ENCODE results near the gene CDH20. TPM values are rescaled to one million over a fixed set of nuclear protein-coding genes. Genes with fewer than 3 reads are reported as not detected.

CDH20 gene
- total RNA-seq, 1 experiment from 2014 or later: not detected

DNA sequence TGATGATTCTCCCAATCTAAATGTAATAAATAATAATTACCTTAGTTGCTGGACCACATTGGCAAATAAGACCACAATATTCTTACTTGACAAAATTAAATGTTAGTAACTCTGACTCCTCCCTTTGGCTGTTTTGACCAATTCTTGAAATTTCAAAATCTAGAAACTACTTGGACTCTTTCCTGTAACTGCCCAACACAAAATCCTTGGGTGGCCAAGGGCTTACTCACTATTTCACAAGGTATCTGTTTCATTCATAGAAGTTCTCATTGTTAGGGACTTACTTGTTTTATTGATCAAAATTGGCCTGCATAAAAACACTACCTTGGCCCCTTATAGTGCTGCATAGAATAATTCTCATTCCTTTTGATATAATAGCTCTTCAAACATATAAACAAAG, 19.4 kb downstream of the CDH20 start:
- H3K9me3 ChIP-seq (ENCODE audit: low read length): no peaks in the 10 kb centered on the region
- H3K9ac ChIP-seq (ENCODE audit: low read length): no peak overlapping the region
- H3K4me1 ChIP-seq (ENCODE audit: insufficient read depth, low read length): no peaks in the 10 kb centered on the region
- CTCF ChIA-PET: no interaction called here
- no peaks in the 10 kb centered on the region for H3K36me3 ChIP-seq (ENCODE audit: low read depth, low read length)
- H2AFZ ChIP-seq (ENCODE audit: low read length): no peak overlapping the region
- H3F3A ChIP-seq (ENCODE audit: low read length, unreplicated experiment): no peaks in the 10 kb centered on the region
- DNase-seq (no peak), ATAC-seq (no peak)
- POLR2A ChIA-PET (ENCODE audit: unreplicated experiment): no interaction called here
- intact Hi-C loops (cut with micrococcal nuclease): no loop called here
- TF ChIP-seq EZH2 (IDR thresholded peaks at IDR 0.05; ENCODE audit: low read length, unreplicated experiment) (no peak), CTCF (conservative IDR thresholded peaks at IDR 0.05; ENCODE audit: low read depth, low read length) (no peak), EZH2phosphoT487 (IDR thresholded peaks at IDR 0.05; ENCODE audit: borderline replicate concordance, low read length) (no peak)
- no peaks in the 10 kb centered on the region for H3K27me3 ChIP-seq (ENCODE audit: low read length)
- no peak overlapping the region for H3K4me3 ChIP-seq (ENCODE audit: low read length)
- no peaks in the 10 kb centered on the region for H3K9me2 ChIP-seq (replicated peaks; ENCODE audit: low read length)
- H3K4me2 ChIP-seq (ENCODE audit: low read length): no peak overlapping the region
- no peaks in the 10 kb centered on the region for H3K79me2 ChIP-seq (ENCODE audit: low read length)
- no TSS peak for BruUV-seq (replicated peaks)
- H4K20me1 ChIP-seq (ENCODE audit: low read length): no peaks in the 10 kb centered on the region
- H3K27ac ChIP-seq (ENCODE audit: low read length): no peak overlapping the region

GRCh38 chr18:61360404-61361383, 27.5 kb downstream of the CDH20 start:
- Histone ChIP-seq H3K27ac (ENCODE audit: low read length) (no peak overlapping the region), H2AFZ (ENCODE audit: low read length) (no peak overlapping the region), H3K36me3 (ENCODE audit: low read depth, low read length) (no peaks in the 10 kb centered on the region), H3K4me3 (ENCODE audit: low read length) (no peak overlapping the region), H3K9me2 (replicated peaks; ENCODE audit: low read length) (no peaks in the 10 kb centered on the region), H4K20me1 (ENCODE audit: low read length) (no peaks in the 10 kb centered on the region), H3K27me3 (ENCODE audit: low read length) (no peaks in the 10 kb centered on the region; the same call in 1 of the 2 replicates), H3K4me2 (ENCODE audit: low read length) (no peak overlapping the region), H3K79me2 (ENCODE audit: low read length) (no peaks in the 10 kb centered on the region), H3K4me1 (ENCODE audit: insufficient read depth, low read length) (no peaks in the 10 kb centered on the region), H3F3A (ENCODE audit: low read length, unreplicated experiment) (no peaks in the 10 kb centered on the region), H3K9me3 (ENCODE audit: low read length) (no peaks in the 10 kb centered on the region), H3K9ac (ENCODE audit: low read length) (no peak overlapping the region)
- POLR2A ChIA-PET (ENCODE audit: unreplicated experiment): no interaction called here
- intact Hi-C loops (cut with micrococcal nuclease): no loop called here
- TF ChIP-seq EZH2phosphoT487 (IDR thresholded peaks at IDR 0.05; ENCODE audit: borderline replicate concordance, low read length): no peak
- TF ChIP-seq EZH2 (IDR thresholded peaks at IDR 0.05; ENCODE audit: low read length, unreplicated experiment): no peak
- no peak for TF ChIP-seq CTCF (conservative IDR thresholded peaks at IDR 0.05; ENCODE audit: low read depth, low read length)
- DNase-seq (no peak), ATAC-seq (no peak)
- CTCF ChIA-PET: no interaction called here
- no TSS peak for BruUV-seq (replicated peaks)

GRCh38 chr18:61362511-61362910, 29.3 kb downstream of the CDH20 start:
- no peak for DNase-seq
- CTCF ChIA-PET: no interaction called here
- H3K4me2 ChIP-seq (ENCODE audit: low read length): no peak overlapping the region
- no peak for ATAC-seq
- no peak overlapping the region for H3K4me3 ChIP-seq (ENCODE audit: low read length)
- H3F3A ChIP-seq (ENCODE audit: low read length, unreplicated experiment): no peaks in the 10 kb centered on the region
- H3K79me2 ChIP-seq (ENCODE audit: low read length): no peaks in the 10 kb centered on the region
- H3K4me1 ChIP-seq (ENCODE audit: insufficient read depth, low read length): no peaks in the 10 kb centered on the region
- H3K36me3 ChIP-seq (ENCODE audit: low read depth, low read length): no peaks in the 10 kb centered on the region
- intact Hi-C loops (cut with micrococcal nuclease): no loop called here
- no peaks in the 10 kb centered on the region for H4K20me1 ChIP-seq (ENCODE audit: low read length)
- H3K9ac ChIP-seq (ENCODE audit: low read length): no peak overlapping the region
- no peak overlapping the region for H3K27ac ChIP-seq (ENCODE audit: low read length)
- no peak for TF ChIP-seq EZH2phosphoT487 (IDR thresholded peaks at IDR 0.05; ENCODE audit: borderline replicate concordance, low read length)
- no peak for TF ChIP-seq CTCF (conservative IDR thresholded peaks at IDR 0.05; ENCODE audit: low read depth, low read length)
- TF ChIP-seq EZH2 (IDR thresholded peaks at IDR 0.05; ENCODE audit: low read length, unreplicated experiment): no peak
- no TSS peak for BruUV-seq (replicated peaks)
- POLR2A ChIA-PET (ENCODE audit: unreplicated experiment): no interaction called here
- H3K9me2 ChIP-seq (replicated peaks; ENCODE audit: low read length): no peaks in the 10 kb centered on the region
- no peak overlapping the region for H2AFZ ChIP-seq (ENCODE audit: low read length)
- peaks cover 9% of the 10 kb centered on the region; the same call in 1 of the 2 replicates for H3K27me3 ChIP-seq (ENCODE audit: low read length)
- H3K9me3 ChIP-seq (ENCODE audit: low read length): no peaks in the 10 kb centered on the region
